ENCODE results near the gene MYOZ3.
A peak's percentile ranks its signal among the peaks of the same experiment; 100 is the strongest.

Gene MYOZ3, protein sequence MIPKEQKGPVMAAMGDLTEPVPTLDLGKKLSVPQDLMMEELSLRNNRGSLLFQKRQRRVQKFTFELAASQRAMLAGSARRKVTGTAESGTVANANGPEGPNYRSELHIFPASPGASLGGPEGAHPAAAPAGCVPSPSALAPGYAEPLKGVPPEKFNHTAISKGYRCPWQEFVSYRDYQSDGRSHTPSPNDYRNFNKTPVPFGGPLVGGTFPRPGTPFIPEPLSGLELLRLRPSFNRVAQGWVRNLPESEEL

GRCh38 chr5:150661086-150661485 is at the start of gene MYOZ3:
TSS of gene MYOZ3 (plus strand) at chr5:150661251. CDS start at chr5:150662942, 1,691 bp downstream.
- DNase-seq = no peak

DNA sequence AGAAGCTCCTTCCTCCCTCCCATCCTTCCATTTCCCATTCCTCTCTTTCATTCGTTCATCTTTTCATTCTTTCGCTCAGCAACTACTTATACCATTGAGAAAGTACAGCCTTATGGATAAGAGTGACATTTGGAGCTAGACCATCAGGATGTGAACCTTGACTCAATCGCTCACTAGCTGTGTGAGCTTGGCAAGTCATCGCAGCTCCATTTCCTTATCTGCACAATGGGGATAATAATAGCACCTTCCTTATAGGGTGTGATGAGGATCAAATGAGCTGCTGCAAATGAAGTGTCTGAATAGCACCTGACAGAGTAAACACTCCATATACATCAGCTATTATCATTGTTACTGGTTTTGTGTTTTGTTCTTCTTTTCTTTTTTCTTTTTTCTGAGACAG is 48.6 kb upstream of the MYOZ3 start:
- DNase-seq = no peak

DNA sequence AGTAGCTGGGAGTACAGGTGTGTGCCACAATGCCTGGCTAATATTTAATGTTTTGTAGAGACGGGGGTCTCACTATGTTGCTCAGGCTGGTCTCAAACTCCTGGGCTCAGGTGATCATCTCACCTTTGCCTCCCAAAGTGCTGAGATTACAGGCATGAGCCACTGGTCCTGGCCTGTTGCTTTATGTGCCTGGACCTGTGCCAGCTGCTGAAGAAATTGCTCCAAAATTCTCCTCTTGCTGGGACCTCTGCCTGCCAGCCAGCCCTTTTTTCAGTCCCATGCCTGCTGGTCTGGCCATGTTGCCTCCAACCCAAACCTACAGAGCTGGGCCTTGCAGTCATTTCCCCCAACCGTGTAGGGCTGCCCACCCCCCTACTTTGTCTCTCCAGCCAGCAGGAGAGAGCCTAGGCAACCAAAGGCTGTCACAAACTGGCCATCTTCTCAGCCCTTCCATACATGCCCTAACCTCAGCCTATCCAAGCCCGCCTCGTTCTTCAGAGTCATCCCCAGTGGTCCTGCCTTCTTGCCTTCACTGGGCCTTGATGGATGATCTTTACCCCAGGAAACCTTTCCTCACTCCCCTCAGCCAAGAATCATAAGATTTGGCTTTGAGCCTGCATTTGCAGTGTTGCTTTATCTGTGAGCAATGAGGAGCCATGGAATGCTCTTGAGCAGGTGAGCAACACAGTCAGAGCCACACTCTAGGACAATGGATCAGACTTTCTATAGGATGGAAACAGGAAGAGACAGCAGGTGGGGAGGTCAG is 48.0 kb upstream of the MYOZ3 start:
- no peak for DNase-seq

GRCh38 chr5:150613991-150614660 is 46.9 kb upstream of the MYOZ3 start:
- DNase-seq = no peak

GRCh38 chr5:150614661-150615060 is 46.4 kb upstream of the MYOZ3 start:
- no peak for DNase-seq

GRCh38 chr5:150615141-150615699 is 45.8 kb upstream of the MYOZ3 start:
- DNase-seq = no peak

DNA sequence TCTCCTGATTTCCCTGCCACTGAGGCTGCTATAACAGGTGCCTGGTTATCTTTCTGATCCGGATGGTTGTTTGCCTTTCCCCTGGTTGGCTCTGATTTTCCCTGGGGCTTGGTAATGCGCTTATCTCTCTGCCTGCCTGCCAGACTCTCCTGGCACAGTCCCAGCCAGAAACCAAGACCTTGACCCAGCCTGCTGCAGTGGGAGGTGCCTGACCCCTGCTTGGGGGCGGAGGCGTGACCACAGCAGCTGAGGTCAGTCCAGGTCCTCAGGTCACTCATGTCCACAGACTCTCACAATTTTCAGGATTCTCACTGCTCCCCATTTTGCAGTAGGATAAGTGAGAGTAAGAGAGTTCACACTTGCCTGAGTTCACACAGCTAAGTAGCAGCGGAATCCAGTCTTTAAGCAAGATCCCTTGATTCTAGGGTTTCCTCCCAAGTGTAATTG is 45.0 kb upstream of the MYOZ3 start:
- DNase-seq = no peak

DNA sequence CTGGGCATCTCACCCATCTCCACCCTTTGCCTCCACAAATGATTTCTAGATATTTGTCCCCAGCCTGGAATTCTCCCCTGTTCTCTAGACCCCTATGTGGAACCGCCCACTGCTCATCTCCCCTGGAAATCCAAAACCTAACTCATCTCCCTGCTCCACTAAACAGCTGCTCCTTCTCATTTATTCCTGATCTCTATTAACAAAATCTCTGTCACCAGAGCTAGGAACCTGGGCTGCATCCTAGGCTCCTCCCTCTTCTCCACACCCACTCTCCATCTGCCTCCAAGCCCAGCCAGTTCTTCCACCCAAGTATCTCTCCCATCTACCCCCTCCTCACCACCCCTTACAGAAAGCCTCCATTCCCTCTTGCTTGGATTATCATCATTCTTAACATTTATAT is 44.5 kb upstream of the MYOZ3 start:
- no peak for DNase-seq

- DNase-seq = no peak
These were observed 42.9 kb upstream of the MYOZ3 start for GRCh38 chr5:150618163-150618562.

GRCh38 chr5:150618588-150619281 is 42.3 kb upstream of the MYOZ3 start:
- DNase-seq = no peak

DNA sequence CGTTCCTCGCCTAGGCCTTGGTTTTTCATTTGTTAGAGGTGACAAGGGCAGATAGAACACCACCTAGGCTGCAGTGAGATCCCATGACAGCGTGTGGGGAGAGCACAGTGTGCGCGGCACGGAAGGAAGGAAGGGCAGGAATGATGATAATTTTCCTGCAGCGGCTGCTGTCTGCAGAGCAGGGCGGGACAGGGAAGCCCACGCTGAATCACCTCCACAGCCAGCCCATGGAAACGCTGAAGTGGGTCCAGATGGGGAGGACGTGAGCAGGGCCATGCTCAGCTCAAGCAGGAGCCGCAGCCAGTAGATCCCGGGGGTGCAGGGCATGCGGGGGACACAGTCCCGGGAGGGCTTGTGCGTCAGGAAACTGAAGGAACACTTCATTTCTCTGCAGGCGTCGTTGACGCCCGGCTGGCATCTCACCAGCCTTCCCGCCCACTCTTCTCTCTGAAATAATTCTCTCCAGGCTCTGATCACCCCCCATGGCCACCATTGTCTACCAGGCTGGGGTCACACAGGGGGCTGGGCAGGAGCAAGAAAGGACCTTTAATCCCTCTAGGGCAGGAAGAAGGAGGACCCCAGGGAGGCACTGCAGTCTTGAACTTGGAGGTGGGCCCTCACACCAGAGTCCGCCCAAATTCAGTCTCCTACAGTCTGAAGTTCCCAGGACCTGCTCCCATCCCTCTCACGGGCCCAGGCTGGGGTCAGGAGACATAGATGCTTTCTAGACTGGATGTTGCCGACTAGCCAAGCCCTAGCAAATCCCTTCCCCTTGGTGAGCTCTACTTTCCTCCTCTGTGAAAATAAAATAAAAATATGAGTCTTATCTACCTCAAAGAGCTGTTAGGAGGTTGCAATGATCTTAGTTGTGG is 41.5 kb upstream of the MYOZ3 start:
- no peak for DNase-seq

DNA sequence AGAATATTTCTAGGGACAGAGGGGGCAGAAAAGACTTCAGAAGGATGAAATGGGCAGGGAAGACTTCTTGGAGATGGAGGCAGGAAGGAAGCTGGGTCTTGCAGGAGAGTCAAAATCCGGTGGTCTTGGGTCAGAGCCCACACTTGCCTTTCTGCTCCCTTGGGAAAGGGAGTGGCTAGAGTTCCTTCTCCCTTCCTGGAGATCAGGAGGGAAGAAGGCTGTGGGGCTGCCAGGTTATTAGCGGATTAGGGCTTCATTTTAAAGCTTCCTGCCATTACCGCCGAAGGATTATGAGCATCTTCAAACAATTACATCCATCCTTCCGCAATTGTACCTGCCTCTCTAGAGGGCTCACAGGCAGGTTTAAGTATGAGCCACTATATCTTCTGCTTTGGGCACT is 39.8 kb upstream of the MYOZ3 start:
- DNase-seq = no peak

- no peak for DNase-seq
These were observed 38.9 kb upstream of the MYOZ3 start for GRCh38 chr5:150622157-150622556.

DNA sequence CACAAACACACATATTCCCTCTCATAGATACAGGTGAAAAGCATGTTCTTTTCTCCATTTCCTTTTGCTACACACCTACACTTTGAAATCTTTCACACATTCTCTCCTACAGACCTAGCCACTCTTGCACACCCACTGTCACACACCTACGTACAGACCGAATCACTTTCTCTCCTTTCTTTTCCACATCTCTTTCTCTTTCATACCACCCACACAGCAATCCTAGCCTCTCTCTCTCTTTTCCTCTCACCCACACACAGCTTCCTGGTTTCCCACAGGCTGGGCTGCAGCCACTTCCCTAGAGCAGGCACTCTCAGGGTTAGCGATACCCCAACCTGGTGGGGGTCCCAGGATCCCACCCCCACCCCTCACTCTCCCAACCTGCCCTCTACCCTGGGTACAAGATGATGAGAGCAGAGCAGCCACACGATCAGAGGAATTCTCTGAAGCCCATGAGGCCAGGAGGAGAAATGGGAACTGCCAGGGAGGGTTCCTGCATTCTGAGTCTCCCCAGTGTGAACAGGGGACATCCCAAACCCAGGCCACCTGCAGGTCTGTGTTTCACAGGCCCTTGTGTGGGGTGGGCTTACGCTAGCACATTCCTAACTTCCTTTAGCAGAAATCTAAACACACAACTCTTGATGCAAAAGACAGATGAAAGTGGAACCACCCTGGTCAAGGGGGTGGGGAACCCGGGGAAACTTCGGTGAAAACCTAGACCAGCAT is 37.7 kb upstream of the MYOZ3 start:
- DNase-seq = no peak

DNA sequence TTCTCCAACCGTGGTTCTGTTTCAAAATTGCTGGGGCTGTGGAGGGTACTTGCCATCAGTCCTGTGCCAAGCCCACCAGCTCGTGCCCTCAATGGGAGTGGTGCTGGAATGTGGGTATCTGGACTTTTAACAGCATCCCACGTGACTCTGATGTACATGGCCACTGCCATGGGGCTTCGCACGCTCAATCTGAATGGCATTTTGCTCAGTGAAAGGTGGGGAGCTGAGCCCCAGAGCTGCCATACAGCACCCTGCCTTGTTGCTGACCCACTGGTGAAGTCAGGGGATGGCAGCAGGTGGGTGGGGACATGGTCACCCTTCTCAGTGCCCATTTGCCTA is 37.2 kb upstream of the MYOZ3 start:
- no peak for DNase-seq

DNA sequence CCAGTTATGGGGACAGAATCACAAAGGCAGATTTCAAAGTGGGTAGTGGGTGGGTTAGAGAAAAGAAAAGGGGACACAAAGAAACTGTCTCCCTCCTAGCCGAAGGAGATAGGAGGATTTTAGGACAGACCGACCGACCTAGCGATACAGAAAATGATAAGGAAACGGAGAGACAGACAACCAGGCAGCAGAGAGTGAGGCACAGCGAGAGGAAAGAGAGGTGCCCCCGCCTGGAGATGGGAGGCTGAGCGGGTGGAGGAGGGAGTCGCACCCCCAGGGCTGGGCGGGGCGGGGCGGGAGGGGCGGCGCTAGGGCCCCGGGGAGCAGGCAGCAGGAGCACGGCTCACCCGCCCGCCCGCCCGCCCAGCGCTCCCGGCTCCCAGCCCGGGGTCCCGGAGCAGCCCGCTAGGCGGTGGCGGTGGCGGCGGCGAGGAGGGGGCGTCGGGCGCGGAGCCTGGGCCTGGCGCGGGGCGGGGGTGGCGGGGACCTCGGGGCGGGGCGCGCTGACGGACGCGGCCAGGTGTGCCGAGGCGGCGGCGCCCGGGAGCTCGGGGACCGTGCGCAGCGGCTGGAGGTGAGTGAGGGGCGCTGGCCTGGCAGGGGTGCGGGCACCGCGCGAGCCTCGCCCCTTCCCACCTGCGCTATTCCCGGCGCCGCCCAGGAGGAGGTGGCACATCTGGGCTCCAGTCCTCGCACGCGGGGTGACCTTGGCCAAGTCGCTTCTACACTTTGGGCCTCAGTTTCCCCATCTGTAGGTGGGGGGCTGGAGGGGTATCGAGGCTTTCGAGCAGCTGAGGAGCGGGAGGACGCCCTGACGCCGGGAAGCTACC is 36.5 kb upstream of the MYOZ3 start:
- DNase-seq = peak; percentile 40

GRCh38 chr5:150625164-150625535 is 35.9 kb upstream of the MYOZ3 start:
- DNase-seq = no peak

DNA sequence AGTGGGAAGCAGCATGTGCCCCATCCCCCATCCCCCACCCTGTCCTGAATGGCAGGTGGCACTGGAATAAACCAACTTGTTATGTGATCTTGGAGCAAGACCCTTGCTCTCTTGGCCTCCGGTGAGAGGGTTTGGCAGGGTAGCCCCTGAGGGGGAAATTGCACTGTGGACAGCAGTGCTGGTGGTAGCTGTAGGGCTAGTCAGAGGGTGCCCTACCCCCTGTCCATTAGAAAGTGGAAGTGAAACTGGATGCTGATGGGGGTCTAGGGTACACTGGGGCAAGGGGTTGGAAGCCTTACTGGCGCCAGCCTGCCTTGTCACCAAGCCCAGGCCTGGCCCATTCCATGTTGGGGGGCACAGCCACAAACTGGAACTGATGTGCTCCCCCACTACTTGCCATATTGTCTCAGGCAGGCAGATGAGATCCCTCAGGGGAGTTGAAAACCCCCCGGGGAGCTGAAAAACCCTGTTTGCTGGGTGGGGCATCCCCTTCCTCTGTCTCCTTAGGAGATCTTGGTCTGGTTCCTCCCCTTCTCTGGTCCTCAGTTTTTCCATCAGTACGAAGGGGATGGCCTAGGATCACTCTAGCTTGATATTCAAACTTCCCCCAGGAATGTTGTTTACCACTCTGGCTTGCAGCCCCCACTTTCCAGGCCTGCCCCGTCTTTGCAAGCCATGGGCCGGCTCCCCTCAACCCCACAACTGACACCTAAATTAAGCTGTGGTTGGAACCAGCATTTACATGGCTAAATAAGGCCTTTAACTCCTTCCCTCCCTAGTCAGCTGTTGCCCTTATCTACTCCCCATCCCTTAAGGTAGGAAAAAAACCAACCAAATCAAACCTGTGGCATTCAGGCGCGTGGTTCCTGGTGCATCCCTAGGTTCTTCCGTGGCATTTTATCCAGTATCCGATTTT is 35.0 kb upstream of the MYOZ3 start:
- no peak for DNase-seq

DNA sequence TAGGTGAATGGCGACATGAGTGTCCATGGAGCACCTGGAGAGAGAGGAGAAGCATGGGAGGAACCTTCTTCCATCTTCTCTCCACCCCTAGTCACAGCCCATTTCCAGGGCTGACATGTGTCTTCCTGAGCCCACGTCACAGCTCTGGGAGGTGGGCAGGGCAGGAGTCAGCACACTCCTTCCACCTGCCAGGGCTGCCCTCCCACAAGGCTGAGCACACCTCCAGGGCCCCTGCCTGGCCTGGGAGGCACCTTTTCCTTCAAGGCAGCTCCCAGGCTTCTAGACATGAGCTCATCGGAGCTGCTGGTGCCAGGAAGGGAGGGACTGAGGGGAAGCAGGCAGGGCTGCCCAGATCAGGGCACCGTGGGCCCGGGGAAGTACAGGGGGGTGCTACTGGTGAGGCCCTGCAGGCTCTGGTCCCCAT is 34.2 kb upstream of the MYOZ3 start:
- no peak for DNase-seq

All from CD4-positive, alpha-beta T cell treated with Interleukin-12 subunit alpha and Interleukin-12 subunit beta, for 1 hour (primary cell).